ENCODE results near the gene ORC3. TPM values are rescaled to one million over a fixed set of nuclear protein-coding genes. Genes with fewer than 3 reads are reported as not detected.

Gene ORC3
- total and polyA plus RNA-seq, 2 of the 4 experiments (the other 2 are of a cell fraction) = 22.3 to 30.6 TPM

DNA sequence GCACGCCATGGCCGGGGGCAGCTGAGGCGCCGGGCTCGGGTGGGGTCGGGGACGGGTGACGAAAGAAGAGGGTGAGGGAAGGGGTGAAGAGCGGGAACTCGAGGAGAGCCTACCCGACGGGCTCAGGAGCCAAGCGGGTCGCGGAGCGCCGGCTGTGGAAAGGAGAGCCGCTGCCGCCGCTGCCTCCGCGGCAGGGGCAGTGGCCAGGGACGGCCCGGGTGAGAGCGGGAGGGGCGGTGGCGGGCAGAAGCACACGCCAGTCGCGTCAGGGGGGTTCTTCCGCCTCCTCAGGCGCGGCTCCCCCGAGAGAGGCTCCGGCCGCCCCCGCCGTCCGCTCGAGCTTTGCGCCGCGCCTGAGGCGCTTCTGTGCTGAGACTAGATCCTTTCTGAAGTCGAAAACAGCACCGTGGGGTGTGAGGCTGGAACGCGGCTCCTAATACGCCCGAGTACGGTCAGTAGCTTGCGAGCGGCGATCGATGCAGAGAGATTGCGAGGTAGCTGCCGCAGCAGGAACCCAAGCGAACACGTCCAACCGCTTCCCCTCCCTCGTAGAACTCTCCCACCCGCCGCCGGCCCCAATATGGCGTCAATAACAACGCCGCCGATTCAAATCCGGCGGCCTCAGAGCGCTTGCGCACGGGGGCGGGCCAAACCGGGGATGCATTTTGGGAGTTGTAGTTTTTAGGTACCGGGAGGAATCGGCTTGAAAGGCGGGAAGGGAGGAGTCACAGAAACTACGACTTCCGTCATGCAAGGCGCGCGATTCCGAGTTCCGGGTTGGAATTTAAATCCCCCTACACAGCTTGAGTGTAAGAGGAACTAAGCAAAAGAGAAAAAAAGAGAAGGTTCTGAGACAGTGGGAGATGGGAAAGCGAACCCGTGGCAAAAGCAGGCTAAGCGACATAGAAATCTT, 112.0 kb downstream of the ORC3 start, which contains the start of gene AKIRIN2:
Gene AKIRIN2 (minus strand): TSS at position 558 of the 913 bp plus-strand sequence. CDS start 549 bp downstream, at position 9.
- TSS peak; percentile 24 for BruUV-seq (replicated peaks)
- peak within 1 kb of the TSS; percentile 59 for H3K4me3 ChIP-seq (ENCODE audit: insufficient read depth, low read depth, low read length)
- in situ Hi-C loops (cut with MboI; ENCODE audit: low sequenced_read_pairs) (no loop called here), dilution Hi-C loops (cut with HindIII; ENCODE audit: low sequenced_read_pairs, unreplicated experiment) (no loop called here), intact Hi-C loops (cut with micrococcal nuclease) (loop anchor here (2.0 to 10.0 kb wide), 6 partner anchors 55 to 1170 kb away; partner anchors contain the start of gene CNR1)
- ChIA-PET CTCF (interaction anchor here (0.5 to 0.6 kb wide), 2 partner anchors 20 to 82 kb away, joined by 3 read pairs; no protein-coding TSS in a partner anchor), POLR2A (ENCODE audit: unreplicated experiment) (interaction anchor here (1.4 kb wide), 1 partner anchor 21 kb away, joined by 5 read pairs; no protein-coding TSS in a partner anchor)
- 0 out of 2 replicates have a peak, but pooled peaks cover 7% of the 10 kb centered on the region for H3K9me1 ChIP-seq (ENCODE audit: insufficient read depth, low read length)
- 1% methylated on average over 15 of the region's 88 CpGs; no CpG with 5 or more reads in 1 of the 2 experiments for WGBS, 2 experiments (ENCODE audit: extremely low coverage in 2 of 2, insufficient read length in 1 of 2)
- peaks cover 0 to 15% of the 10 kb centered on the region in 2 experiments; a peak in 2 of 4 replicates for H3K79me1 ChIP-seq (ENCODE audit: low read depth in 1 of 2, low read length in 2 of 2)
- H4K20me1 ChIP-seq (ENCODE audit: insufficient read depth, low read length) = peaks cover 44% of the 10 kb centered on the region
- H3K56ac ChIP-seq (ENCODE audit: extremely low read depth, insufficient read depth, low read length) = peak within 1 kb of the TSS; percentile 99
- peak within 1 kb of the TSS; percentile 76 for H2BK120ac ChIP-seq (ENCODE audit: low read depth, low read length)
- peak within 1 kb of the TSS; percentile 99 for H3K9ac ChIP-seq (ENCODE audit: low read depth, low read length)
- H3K4me1 ChIP-seq (ENCODE audit: control insufficient read depth, insufficient read depth, low read length) = peaks cover 10% of the 10 kb centered on the region
- peak within 1 kb of the TSS; percentile 80 for H2BK5ac ChIP-seq (ENCODE audit: low read depth, low read length, poor library complexity, severe bottlenecking)
- H3K27ac ChIP-seq (ENCODE audit: insufficient read depth, low read length) = peak within 1 kb of the TSS; percentile 87
- H3K18ac ChIP-seq (ENCODE audit: low read depth, low read length) = peak within 1 kb of the TSS; percentile 89
- H2BK15ac ChIP-seq (ENCODE audit: low read depth, low read length) = peak within 1 kb of the TSS; percentile 66; the same call in 2 of the 3 replicates
- H2AK5ac ChIP-seq (ENCODE audit: low read depth, low read length) = peak within 1 kb of the TSS; percentile 79; the same call in 1 of the 2 replicates
- H2AK9ac ChIP-seq (replicated peaks; ENCODE audit: low read depth, low read length, poor library complexity) = peak within 1 kb of the TSS; percentile 99
- no peaks in the 10 kb centered on the region for H3K36me3 ChIP-seq (ENCODE audit: control insufficient read depth, insufficient read depth, low read length)
- no peaks in the 10 kb centered on the region for H3K9me3 ChIP-seq (ENCODE audit: control insufficient read depth, insufficient read depth, low read length)
- peak within 1 kb of the TSS; percentile 92 for H2AFZ ChIP-seq (replicated peaks; ENCODE audit: low read length, poor library complexity)
- H4K8ac ChIP-seq (ENCODE audit: low read depth in 2 of 2, low read length in 2 of 2) = peak within 1 kb of the TSS; percentile 57 to 96
- ATAC-seq (ENCODE audit: low read depth) = peak; percentile 74
- H3K14ac ChIP-seq (replicated peaks; ENCODE audit: low read depth, low read length) = peak within 1 kb of the TSS; percentile 91
- peak; percentile 99 for DNase-seq
- peak within 1 kb of the TSS; percentile 68 for H4K5ac ChIP-seq (ENCODE audit: low read depth, low read length)
- H2BK20ac ChIP-seq (ENCODE audit: low read depth, low read length) = peak within 1 kb of the TSS; percentile 23; the same call in 1 of the 2 replicates
- no peaks in the 10 kb centered on the region for H3K27me3 ChIP-seq (ENCODE audit: control insufficient read depth, insufficient read depth, low read length)
- H3K4ac ChIP-seq (ENCODE audit: low read depth, low read length) = peak within 1 kb of the TSS; percentile 95
- H3K4me2 ChIP-seq (ENCODE audit: low read depth, low read length) = peak within 1 kb of the TSS; percentile 96
- H4K91ac ChIP-seq (ENCODE audit: insufficient read depth, low read depth, low read length) = peak within 1 kb of the TSS; percentile 90
- H3K23ac ChIP-seq (ENCODE audit: low read depth, low read length) = peak within 1 kb of the TSS; percentile 98
- TF ChIP-seq CEBPB (IDR thresholded peaks at IDR 0.05; ENCODE audit: low read depth, low read length) (no peak), RAD21 (IDR thresholded peaks at IDR 0.05; ENCODE audit: low read length) (no peak), BHLHE40 (IDR thresholded peaks at IDR 0.05; ENCODE audit: low read depth, low read length) (0 out of 2 replicates have a peak, but pooled peaks have one; percentile 1), POLR2A (IDR thresholded peaks at IDR 0.05; ENCODE audit: low read depth, low read length) (peak; percentile 97), CHD1 (IDR thresholded peaks at IDR 0.05; ENCODE audit: low read depth, low read length) (no peak), RFX5 (IDR thresholded peaks at IDR 0.05; ENCODE audit: low read depth, low read length) (no peak), RCOR1 (IDR thresholded peaks at IDR 0.05; ENCODE audit: insufficient replicate concordance, low read length) (no peak), MAFK (IDR thresholded peaks at IDR 0.05; ENCODE audit: low read depth, low read length) (no peak), MAZ (IDR thresholded peaks at IDR 0.05; ENCODE audit: borderline replicate concordance, low read depth, low read length) (peak; percentile 68; the same call in 1 of the 2 replicates), MXI1 (IDR thresholded peaks at IDR 0.05; ENCODE audit: borderline replicate concordance, low read depth, low read length) (no peak; the same call in 1 of the 2 replicates), SMC3 (IDR thresholded peaks at IDR 0.05; ENCODE audit: low read depth, low read length) (no peak)
- TF ChIP-seq, protein P1, sequence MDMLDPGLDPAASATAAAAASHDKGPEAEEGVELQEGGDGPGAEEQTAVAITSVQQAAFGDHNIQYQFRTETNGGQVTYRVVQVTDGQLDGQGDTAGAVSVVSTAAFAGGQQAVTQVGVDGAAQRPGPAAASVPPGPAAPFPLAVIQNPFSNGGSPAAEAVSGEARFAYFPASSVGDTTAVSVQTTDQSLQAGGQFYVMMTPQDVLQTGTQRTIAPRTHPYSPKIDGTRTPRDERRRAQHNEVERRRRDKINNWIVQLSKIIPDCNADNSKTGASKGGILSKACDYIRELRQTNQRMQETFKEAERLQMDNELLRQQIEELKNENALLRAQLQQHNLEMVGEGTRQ (IDR thresholded peaks at IDR 0.05; ENCODE audit: low read depth, low read length) = peak; percentile 5; the same call in 1 of the 2 replicates
- TF ChIP-seq, protein P2, sequence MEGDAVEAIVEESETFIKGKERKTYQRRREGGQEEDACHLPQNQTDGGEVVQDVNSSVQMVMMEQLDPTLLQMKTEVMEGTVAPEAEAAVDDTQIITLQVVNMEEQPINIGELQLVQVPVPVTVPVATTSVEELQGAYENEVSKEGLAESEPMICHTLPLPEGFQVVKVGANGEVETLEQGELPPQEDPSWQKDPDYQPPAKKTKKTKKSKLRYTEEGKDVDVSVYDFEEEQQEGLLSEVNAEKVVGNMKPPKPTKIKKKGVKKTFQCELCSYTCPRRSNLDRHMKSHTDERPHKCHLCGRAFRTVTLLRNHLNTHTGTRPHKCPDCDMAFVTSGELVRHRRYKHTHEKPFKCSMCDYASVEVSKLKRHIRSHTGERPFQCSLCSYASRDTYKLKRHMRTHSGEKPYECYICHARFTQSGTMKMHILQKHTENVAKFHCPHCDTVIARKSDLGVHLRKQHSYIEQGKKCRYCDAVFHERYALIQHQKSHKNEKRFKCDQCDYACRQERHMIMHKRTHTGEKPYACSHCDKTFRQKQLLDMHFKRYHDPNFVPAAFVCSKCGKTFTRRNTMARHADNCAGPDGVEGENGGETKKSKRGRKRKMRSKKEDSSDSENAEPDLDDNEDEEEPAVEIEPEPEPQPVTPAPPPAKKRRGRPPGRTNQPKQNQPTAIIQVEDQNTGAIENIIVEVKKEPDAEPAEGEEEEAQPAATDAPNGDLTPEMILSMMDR (conservative IDR thresholded peaks at IDR 0.05; ENCODE audit: low read depth, low read length) = no peak

Data from IMR-90 (cell line).